ENCODE measurements around the gene CCDC182.

DNA sequence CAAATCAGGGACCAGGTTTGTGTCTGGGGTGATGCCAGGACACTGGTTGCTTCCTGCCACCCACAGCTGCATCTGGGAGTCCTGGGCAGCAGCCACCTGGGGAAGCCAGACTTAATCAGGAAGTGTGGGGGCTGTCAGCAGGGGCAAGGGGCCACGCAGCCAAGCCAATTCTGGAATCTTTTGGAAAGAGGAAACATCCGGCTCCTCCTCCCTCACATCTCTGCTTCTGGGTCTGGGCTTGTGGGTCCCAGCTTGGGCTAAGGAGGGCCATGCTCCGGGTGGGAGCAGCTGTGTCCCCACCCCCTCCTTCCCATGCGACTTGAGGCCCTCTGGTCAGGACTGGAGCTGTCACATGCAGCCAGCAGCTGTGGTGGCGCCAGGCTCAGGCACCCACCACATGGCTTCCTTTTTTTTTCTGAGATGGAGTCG lies 37.0 kb upstream of the CCDC182 start:
- TF ChIP-seq, protein P1, sequence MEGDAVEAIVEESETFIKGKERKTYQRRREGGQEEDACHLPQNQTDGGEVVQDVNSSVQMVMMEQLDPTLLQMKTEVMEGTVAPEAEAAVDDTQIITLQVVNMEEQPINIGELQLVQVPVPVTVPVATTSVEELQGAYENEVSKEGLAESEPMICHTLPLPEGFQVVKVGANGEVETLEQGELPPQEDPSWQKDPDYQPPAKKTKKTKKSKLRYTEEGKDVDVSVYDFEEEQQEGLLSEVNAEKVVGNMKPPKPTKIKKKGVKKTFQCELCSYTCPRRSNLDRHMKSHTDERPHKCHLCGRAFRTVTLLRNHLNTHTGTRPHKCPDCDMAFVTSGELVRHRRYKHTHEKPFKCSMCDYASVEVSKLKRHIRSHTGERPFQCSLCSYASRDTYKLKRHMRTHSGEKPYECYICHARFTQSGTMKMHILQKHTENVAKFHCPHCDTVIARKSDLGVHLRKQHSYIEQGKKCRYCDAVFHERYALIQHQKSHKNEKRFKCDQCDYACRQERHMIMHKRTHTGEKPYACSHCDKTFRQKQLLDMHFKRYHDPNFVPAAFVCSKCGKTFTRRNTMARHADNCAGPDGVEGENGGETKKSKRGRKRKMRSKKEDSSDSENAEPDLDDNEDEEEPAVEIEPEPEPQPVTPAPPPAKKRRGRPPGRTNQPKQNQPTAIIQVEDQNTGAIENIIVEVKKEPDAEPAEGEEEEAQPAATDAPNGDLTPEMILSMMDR (IDR thresholded peaks at IDR 0.05; ENCODE audit: low read length) = no peak
- TF ChIP-seq EZH2 (IDR thresholded peaks at IDR 0.05; ENCODE audit: borderline replicate concordance, low read length) = no peak
